Nephron progenitor cell (in vitro differentiated cells): ENCODE results near the gene LRP1B.

ENCODE experiments used
- DNase-seq: peaks from one replicate; pipeline ENCODE4 v3.0.0; 2021
- H3K27ac Mint-ChIP-seq: 2 replicates; pipeline ENCODE4 v1.8.0; 2021; ENCODE audit warnings: mild to moderate bottlenecking, moderate library complexity, mixed read lengths
- H3K27me3 Mint-ChIP-seq: 2 replicates; pipeline ENCODE4 v1.8.0; 2021; ENCODE audit warnings: mild to moderate bottlenecking, low read depth, mixed read lengths; ENCODE audit not compliant: poor library complexity
- H3K36me3 Mint-ChIP-seq: 2 replicates; pipeline ENCODE4 v1.8.0; 2021; ENCODE audit warnings: low read depth, mixed read lengths
- H3K4me1 Mint-ChIP-seq: 2 replicates; pipeline ENCODE4 v1.8.0; 2021; ENCODE audit warnings: mixed read lengths
- H3K4me3 Mint-ChIP-seq: 2 replicates; pipeline ENCODE4 v1.8.0; 2021; ENCODE audit warnings: mild to moderate bottlenecking, moderate library complexity, mixed read lengths
- H3K9me3 Mint-ChIP-seq: 2 replicates; pipeline ENCODE4 v1.8.0; 2021; ENCODE audit warnings: mild to moderate bottlenecking, moderate library complexity, mixed read lengths
- CTCF ChIP-seq: fragments of 200-600 bp; sonication (generic); IDR thresholded peaks from 2 replicates; pipeline ENCODE4 v1.5.0; 2021; ENCODE audit warnings: antibody characterized with exemption

Gene LRP1B

GRCh38 chr2:141888987-141889555 is 241.7 kb downstream of the LRP1B start:
- Mint-ChIP-seq H3K27ac (no peak overlapping the region), H3K4me1 (no peaks in the 10 kb centered on the region), H3K27me3 (no peaks in the 10 kb centered on the region), H3K9me3 (no peaks in the 10 kb centered on the region), H3K36me3 (no peaks in the 10 kb centered on the region), H3K4me3 (no peak overlapping the region)
- no peak for DNase-seq
- no peak for TF ChIP-seq CTCF

- Mint-ChIP-seq H3K4me3 (no peak overlapping the region), H3K9me3 (no peaks in the 10 kb centered on the region), H3K27me3 (no peaks in the 10 kb centered on the region), H3K36me3 (no peaks in the 10 kb centered on the region), H3K4me1 (no peaks in the 10 kb centered on the region), H3K27ac (no peak overlapping the region)
- TF ChIP-seq CTCF = no peak
- DNase-seq = no peak
Measured at GRCh38 chr2:141887363-141887762, 243.5 kb downstream of the LRP1B start.

- H3K27me3 Mint-ChIP-seq = no peaks in the 10 kb centered on the region
- no peaks in the 10 kb centered on the region for H3K9me3 Mint-ChIP-seq
- no peak for DNase-seq
- H3K4me1 Mint-ChIP-seq = no peaks in the 10 kb centered on the region
- no peaks in the 10 kb centered on the region for H3K36me3 Mint-ChIP-seq
- no peak for TF ChIP-seq CTCF
- no peak overlapping the region for H3K4me3 Mint-ChIP-seq
- no peak overlapping the region for H3K27ac Mint-ChIP-seq
Measured at GRCh38 chr2:141878016-141878415, 252.8 kb downstream of the LRP1B start.

- H3K36me3 Mint-ChIP-seq = no peaks in the 10 kb centered on the region
- H3K4me3 Mint-ChIP-seq = no peak overlapping the region
- H3K27ac Mint-ChIP-seq = no peak overlapping the region
- DNase-seq = no peak
- no peaks in the 10 kb centered on the region for H3K9me3 Mint-ChIP-seq
- no peak for TF ChIP-seq CTCF
- H3K27me3 Mint-ChIP-seq = no peaks in the 10 kb centered on the region
- no peaks in the 10 kb centered on the region for H3K4me1 Mint-ChIP-seq
Measured at GRCh38 chr2:141871913-141872634, 258.7 kb downstream of the LRP1B start.

GRCh38 chr2:141869572-141869971 is 261.2 kb downstream of the LRP1B start:
- H3K9me3 Mint-ChIP-seq = no peaks in the 10 kb centered on the region
- H3K27me3 Mint-ChIP-seq = no peaks in the 10 kb centered on the region
- no peak overlapping the region for H3K27ac Mint-ChIP-seq
- no peaks in the 10 kb centered on the region for H3K36me3 Mint-ChIP-seq
- no peaks in the 10 kb centered on the region for H3K4me1 Mint-ChIP-seq
- H3K4me3 Mint-ChIP-seq = no peak overlapping the region
- no peak for DNase-seq
- no peak for TF ChIP-seq CTCF

GRCh38 chr2:141863964-141864363 is 266.9 kb downstream of the LRP1B start:
- Mint-ChIP-seq H3K27me3 (no peaks in the 10 kb centered on the region), H3K9me3 (no peaks in the 10 kb centered on the region), H3K27ac (no peak overlapping the region), H3K4me1 (no peaks in the 10 kb centered on the region), H3K36me3 (no peaks in the 10 kb centered on the region), H3K4me3 (no peak overlapping the region)
- no peak for TF ChIP-seq CTCF
- no peak for DNase-seq
